ENCODE measurements around the gene UQCC3. TPM values are rescaled to one million over a fixed set of nuclear protein-coding genes. Genes with fewer than 3 reads are reported as not detected.
A peak's percentile ranks its signal among the peaks of the same experiment; 100 is the strongest.

The UQCC3 gene
- total RNA-seq: 8.9 and 11.4 TPM in 2 replicates

- H3K4me1 Mint-ChIP-seq (ENCODE audit: low read depth): peaks cover 34% of the 10 kb centered on the region
- peaks cover 16% of the 10 kb centered on the region for H3K36me3 Mint-ChIP-seq (ENCODE audit: low read depth)
Measured at GRCh38 chr11:62671608-62672389, at the start of gene UQCC3, which contains the start of gene LBHD1. Gene UQCC3, plus strand, starts transcription at chr11:62671673. Its CDS starts 73 bp downstream, at chr11:62671746. Gene LBHD1, minus strand, starts transcription at chr11:62672267. Its CDS starts 2,236 bp downstream, at chr11:62670031.

GRCh38 chr11:62622476-62623089 is 48.9 kb upstream of the UQCC3 start:
- Mint-ChIP-seq H3K9me3 (no peaks in the 10 kb centered on the region), H3K4me1 (ENCODE audit: low read depth) (peaks cover 25% of the 10 kb centered on the region), H3K27ac (peak overlapping the region; percentile 96), H3K36me3 (ENCODE audit: low read depth) (peaks cover 38% of the 10 kb centered on the region), H3K27me3 (ENCODE audit: insufficient read depth) (no peaks in the 10 kb centered on the region), H3K4me3 (peak overlapping the region; percentile 82)
- intact Hi-C loops (cut with micrococcal nuclease): loop anchor here (1.0 to 5.0 kb wide), 8 partner anchors 10 to 220 kb away; partner anchors contain the start of genes C11orf98, CSKMT, EML3 and GANAB
- DNase-seq (ENCODE audit: low spot score): no peak

More at GRCh38 chr11:62671608-62672389, at the start of gene UQCC3, which contains the start of gene LBHD1:
- Mint-ChIP-seq H3K9me3 (no peaks in the 10 kb centered on the region), H3K27ac (peak within 1 kb of the TSS; percentile 98), H3K27me3 (ENCODE audit: insufficient read depth) (no peaks in the 10 kb centered on the region), H3K4me3 (peak within 1 kb of the TSS; percentile 97)
- peak; percentile 75 for DNase-seq (ENCODE audit: low spot score)
- intact Hi-C loops (cut with micrococcal nuclease): loop anchor here (1.0 to 10.0 kb wide), 8 partner anchors 8 to 247 kb away; partner anchors contain the start of genes GANAB, HNRNPUL2, INTS5 and TUT1

- Mint-ChIP-seq H3K36me3 (ENCODE audit: low read depth) (peaks cover 62% of the 10 kb centered on the region), H3K27ac (no peak overlapping the region), H3K9me3 (no peaks in the 10 kb centered on the region), H3K4me3 (no peak overlapping the region), H3K4me1 (ENCODE audit: low read depth) (no peaks in the 10 kb centered on the region), H3K27me3 (ENCODE audit: insufficient read depth) (no peaks in the 10 kb centered on the region)
- no peak for DNase-seq (ENCODE audit: low spot score)
- intact Hi-C loops (cut with micrococcal nuclease): no loop called here
Measured at GRCh38 chr11:62627713-62628112, 43.8 kb upstream of the UQCC3 start.

GRCh38 chr11:62632492-62632891 is 39.0 kb upstream of the UQCC3 start:
- peaks cover 20% of the 10 kb centered on the region for H3K4me1 Mint-ChIP-seq (ENCODE audit: low read depth)
- no peak overlapping the region for H3K27ac Mint-ChIP-seq
- H3K4me3 Mint-ChIP-seq: no peak overlapping the region
- no peaks in the 10 kb centered on the region for H3K27me3 Mint-ChIP-seq (ENCODE audit: insufficient read depth)
- H3K9me3 Mint-ChIP-seq: no peaks in the 10 kb centered on the region
- DNase-seq (ENCODE audit: low spot score): no peak
- peaks cover 68% of the 10 kb centered on the region for H3K36me3 Mint-ChIP-seq (ENCODE audit: low read depth)
- intact Hi-C loops (cut with micrococcal nuclease): no loop called here

GRCh38 chr11:62644220-62644619 is 27.3 kb upstream of the UQCC3 start:
- Mint-ChIP-seq H3K9me3 (no peaks in the 10 kb centered on the region), H3K4me1 (ENCODE audit: low read depth) (peaks cover 39% of the 10 kb centered on the region), H3K36me3 (ENCODE audit: low read depth) (peaks cover 20% of the 10 kb centered on the region), H3K4me3 (peak overlapping the region; percentile 71), H3K27me3 (ENCODE audit: insufficient read depth) (no peaks in the 10 kb centered on the region), H3K27ac (no peak overlapping the region)
- intact Hi-C loops (cut with micrococcal nuclease): no loop called here
- no peak for DNase-seq (ENCODE audit: low spot score)

- H3K4me1 Mint-ChIP-seq (ENCODE audit: low read depth): peaks cover 31% of the 10 kb centered on the region
- H3K4me3 Mint-ChIP-seq: peak overlapping the region; percentile 100
- no peaks in the 10 kb centered on the region for H3K27me3 Mint-ChIP-seq (ENCODE audit: insufficient read depth)
- intact Hi-C loops (cut with micrococcal nuclease): no loop called here
- peak overlapping the region; percentile 98 for H3K27ac Mint-ChIP-seq
- no peak for DNase-seq (ENCODE audit: low spot score)
- peaks cover 15% of the 10 kb centered on the region for H3K36me3 Mint-ChIP-seq (ENCODE audit: low read depth)
- H3K9me3 Mint-ChIP-seq: no peaks in the 10 kb centered on the region
Measured at GRCh38 chr11:62645671-62645945, 25.9 kb upstream of the UQCC3 start.

GRCh38 chr11:62645946-62646824 is 25.3 kb upstream of the UQCC3 start, which contains the start of gene GANAB:
Gene GANAB, minus strand, starts transcription at chr11:62646613. Its CDS starts 14 bp downstream, at chr11:62646599.
- Mint-ChIP-seq H3K4me1 (ENCODE audit: low read depth) (peaks cover 25% of the 10 kb centered on the region), H3K27ac (peak within 1 kb of the TSS; percentile 98)
- intact Hi-C loops (cut with micrococcal nuclease): loop anchor here (1.0 kb wide), 12 partner anchors 19 to 210 kb away; partner anchors contain the start of genes C11orf98, CSKMT, EML3 and HNRNPUL2

GRCh38 chr11:62646825-62647608 is 24.5 kb upstream of the UQCC3 start:
- Mint-ChIP-seq H3K4me1 (ENCODE audit: low read depth) (peaks cover 24% of the 10 kb centered on the region), H3K27ac (peak overlapping the region; percentile 98), H3K9me3 (no peaks in the 10 kb centered on the region), H3K27me3 (ENCODE audit: insufficient read depth) (no peaks in the 10 kb centered on the region), H3K4me3 (peak overlapping the region; percentile 100), H3K36me3 (ENCODE audit: low read depth) (peaks cover 13% of the 10 kb centered on the region)
- intact Hi-C loops (cut with micrococcal nuclease): loop anchor here (1.0 kb wide), 12 partner anchors 18 to 209 kb away; partner anchors contain the start of genes C11orf98, CSKMT, EML3 and HNRNPUL2
- no peak for DNase-seq (ENCODE audit: low spot score)

More at GRCh38 chr11:62645946-62646824, 25.3 kb upstream of the UQCC3 start, which contains the start of gene GANAB:
- Mint-ChIP-seq H3K27me3 (ENCODE audit: insufficient read depth) (no peaks in the 10 kb centered on the region), H3K36me3 (ENCODE audit: low read depth) (peaks cover 13% of the 10 kb centered on the region), H3K9me3 (no peaks in the 10 kb centered on the region), H3K4me3 (peak within 1 kb of the TSS; percentile 100)
- peak; percentile 97 for DNase-seq (ENCODE audit: low spot score)

GRCh38 chr11:62647609-62648005 is 23.9 kb upstream of the UQCC3 start:
- Mint-ChIP-seq H3K27me3 (ENCODE audit: insufficient read depth) (no peaks in the 10 kb centered on the region), H3K27ac (no peak overlapping the region), H3K9me3 (no peaks in the 10 kb centered on the region), H3K36me3 (ENCODE audit: low read depth) (peaks cover 16% of the 10 kb centered on the region), H3K4me1 (ENCODE audit: low read depth) (peaks cover 30% of the 10 kb centered on the region), H3K4me3 (peak overlapping the region; percentile 5)
- DNase-seq (ENCODE audit: low spot score): no peak
- intact Hi-C loops (cut with micrococcal nuclease): no loop called here

- intact Hi-C loops (cut with micrococcal nuclease): no loop called here
- peaks cover 32% of the 10 kb centered on the region for H3K4me1 Mint-ChIP-seq (ENCODE audit: low read depth)
- H3K36me3 Mint-ChIP-seq (ENCODE audit: low read depth): peaks cover 17% of the 10 kb centered on the region
- no peaks in the 10 kb centered on the region for H3K27me3 Mint-ChIP-seq (ENCODE audit: insufficient read depth)
- no peaks in the 10 kb centered on the region for H3K9me3 Mint-ChIP-seq
- DNase-seq (ENCODE audit: low spot score): no peak
- H3K27ac Mint-ChIP-seq: no peak overlapping the region
- no peak overlapping the region for H3K4me3 Mint-ChIP-seq
Measured at GRCh38 chr11:62648185-62648966, 23.1 kb upstream of the UQCC3 start.

GRCh38 chr11:62648967-62649364 is 22.5 kb upstream of the UQCC3 start:
- Mint-ChIP-seq H3K4me3 (no peak overlapping the region), H3K27ac (no peak overlapping the region), H3K36me3 (ENCODE audit: low read depth) (peaks cover 17% of the 10 kb centered on the region), H3K27me3 (ENCODE audit: insufficient read depth) (no peaks in the 10 kb centered on the region), H3K9me3 (no peaks in the 10 kb centered on the region), H3K4me1 (ENCODE audit: low read depth) (peaks cover 35% of the 10 kb centered on the region)
- DNase-seq (ENCODE audit: low spot score): no peak
- intact Hi-C loops (cut with micrococcal nuclease): no loop called here
